HG03095 (cell line): ENCODE data around the gene CPXM1.

Experiments used
- ATAC-seq: cut with Tn5 transposase; IDR thresholded peaks from one replicate; pipeline ENCODE4 v1.9.1; 2021; ENCODE audit warnings: moderate library complexity; ENCODE audit not compliant: unreplicated experiment

CPXM1 gene

DNA sequence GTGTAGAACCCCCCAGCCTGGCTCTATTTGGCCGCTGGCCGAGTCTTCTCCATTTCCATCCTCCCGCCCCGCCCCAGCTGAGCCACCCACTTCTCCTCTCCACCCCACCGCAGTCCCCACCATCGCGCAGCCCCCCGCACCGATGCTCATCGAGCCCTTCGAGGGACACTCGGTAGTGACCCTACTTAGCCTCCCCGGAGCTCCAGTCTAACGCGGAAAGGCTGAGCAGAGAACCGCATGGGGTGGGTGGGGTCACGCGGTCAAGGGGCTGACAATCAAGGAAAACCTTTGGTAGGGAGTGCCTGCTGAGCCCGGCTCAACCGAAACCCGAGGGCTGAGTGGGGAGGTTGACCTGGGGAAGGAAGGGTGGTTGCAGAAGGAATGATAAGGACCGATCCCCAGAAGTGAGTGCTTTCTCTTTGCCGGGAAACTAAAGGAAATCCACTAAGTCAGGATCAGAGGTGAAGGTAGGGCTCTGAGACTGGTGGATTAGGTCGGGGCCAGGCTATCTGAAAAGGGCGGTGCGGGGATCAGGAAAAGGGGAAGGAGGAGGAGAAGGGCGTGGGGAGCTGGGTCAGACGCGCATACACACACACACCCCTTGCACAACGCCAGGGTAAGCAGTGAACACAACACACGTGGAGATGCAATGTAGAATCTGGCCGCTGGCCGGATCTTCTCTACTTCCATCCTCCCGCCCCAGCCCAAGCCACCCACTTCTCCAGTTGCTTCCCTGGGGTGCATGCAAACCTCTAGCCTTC is 49.8 kb downstream of the CPXM1 start:
- ATAC-seq = no peak

DNA sequence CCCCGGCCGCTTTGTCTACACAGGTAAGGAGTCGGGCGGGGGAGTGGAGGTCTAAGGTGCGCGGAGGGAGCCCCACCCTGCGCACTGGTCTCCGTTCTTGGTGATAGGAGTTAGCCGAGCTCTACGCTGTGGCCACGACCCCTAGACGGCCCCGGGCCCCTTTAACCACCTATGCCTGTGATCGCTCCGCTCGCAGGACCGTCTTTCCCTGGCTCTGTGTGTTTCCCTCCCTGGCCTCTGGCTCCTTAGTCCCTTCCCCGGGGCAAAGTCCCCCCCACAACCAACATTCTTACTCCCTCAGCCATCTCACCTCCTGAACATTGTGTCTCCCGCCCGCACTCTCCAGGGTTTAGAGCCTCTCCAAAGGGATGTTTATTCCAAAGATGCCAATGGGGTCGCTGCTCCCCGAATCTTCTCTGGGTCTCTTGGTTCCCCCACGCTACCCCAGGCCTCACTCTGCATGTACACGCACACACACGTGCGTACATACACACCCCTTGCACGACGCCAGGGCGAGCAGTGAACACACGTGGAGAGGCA is 50.4 kb downstream of the CPXM1 start:
- ATAC-seq = no peak

- no peak for ATAC-seq
These were observed 51.0 kb downstream of the CPXM1 start for GRCh38 chr20:2749343-2749950.

DNA sequence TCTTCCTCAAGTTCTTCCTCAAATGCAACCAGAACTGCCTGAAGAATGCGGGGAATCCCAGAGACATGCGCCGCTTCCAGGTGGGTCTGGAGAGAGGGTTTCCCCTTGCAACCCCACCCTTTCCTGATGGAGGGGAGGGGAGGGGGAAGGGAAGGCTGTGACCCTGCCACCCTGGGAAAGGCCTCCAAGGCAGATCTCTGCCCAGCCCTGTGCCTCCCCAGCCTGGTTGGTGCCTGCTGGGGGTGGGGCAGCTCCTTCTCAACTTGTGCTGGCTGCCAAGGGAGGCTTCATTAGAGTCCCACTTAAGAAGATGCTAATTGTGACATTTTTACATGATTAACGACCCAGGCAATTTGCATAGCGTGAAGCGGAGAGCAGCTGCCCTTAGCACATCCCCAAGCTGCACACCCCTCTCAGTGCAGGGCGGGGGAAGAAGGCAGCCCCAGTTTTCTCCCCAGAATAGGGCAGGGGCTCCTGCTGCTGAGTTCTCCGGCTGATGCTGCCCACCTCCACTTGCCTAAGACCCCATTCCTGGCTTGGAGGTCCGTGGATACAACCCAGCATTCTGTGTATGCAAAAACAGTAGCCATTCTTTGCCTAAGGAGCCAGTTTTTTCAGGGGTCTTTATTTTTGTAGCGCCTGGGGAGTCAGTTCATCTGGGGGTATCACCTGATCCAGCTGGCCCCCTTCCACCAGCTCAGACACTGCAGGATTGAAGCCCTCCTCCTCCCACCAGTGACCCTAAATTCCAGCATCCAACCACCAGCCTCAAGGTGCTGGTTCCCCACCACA is 51.7 kb downstream of the CPXM1 start:
- no peak for ATAC-seq

DNA sequence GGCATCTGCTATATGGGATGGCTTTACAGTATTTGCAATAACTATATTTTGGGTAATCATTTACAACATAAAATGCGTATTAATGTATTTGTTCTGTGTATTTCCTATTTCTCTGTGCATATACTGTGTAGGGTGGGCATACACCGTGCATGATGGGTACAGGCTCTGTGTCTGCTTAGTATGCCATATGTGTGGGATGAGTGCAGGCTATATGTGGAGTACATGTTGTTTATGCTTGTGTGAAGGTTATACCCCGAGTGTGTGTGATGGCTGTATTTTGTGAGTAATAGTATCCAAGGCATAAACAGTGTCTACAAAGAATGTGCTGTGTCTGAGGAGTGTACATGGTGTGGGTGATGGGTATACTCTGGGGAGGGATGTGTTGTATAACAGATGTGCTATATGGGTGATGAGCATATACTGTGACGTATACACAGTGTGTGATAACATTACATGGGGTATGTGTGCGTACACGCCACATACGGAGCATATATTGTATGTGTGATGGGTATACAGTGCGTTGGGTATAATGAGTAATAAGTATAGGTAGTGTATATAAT is 52.7 kb downstream of the CPXM1 start:
- ATAC-seq = no peak

GRCh38 chr20:2746636-2747265 is 53.7 kb downstream of the CPXM1 start:
- ATAC-seq = no peak

GRCh38 chr20:2745936-2746635 is 54.3 kb downstream of the CPXM1 start:
- no peak for ATAC-seq

DNA sequence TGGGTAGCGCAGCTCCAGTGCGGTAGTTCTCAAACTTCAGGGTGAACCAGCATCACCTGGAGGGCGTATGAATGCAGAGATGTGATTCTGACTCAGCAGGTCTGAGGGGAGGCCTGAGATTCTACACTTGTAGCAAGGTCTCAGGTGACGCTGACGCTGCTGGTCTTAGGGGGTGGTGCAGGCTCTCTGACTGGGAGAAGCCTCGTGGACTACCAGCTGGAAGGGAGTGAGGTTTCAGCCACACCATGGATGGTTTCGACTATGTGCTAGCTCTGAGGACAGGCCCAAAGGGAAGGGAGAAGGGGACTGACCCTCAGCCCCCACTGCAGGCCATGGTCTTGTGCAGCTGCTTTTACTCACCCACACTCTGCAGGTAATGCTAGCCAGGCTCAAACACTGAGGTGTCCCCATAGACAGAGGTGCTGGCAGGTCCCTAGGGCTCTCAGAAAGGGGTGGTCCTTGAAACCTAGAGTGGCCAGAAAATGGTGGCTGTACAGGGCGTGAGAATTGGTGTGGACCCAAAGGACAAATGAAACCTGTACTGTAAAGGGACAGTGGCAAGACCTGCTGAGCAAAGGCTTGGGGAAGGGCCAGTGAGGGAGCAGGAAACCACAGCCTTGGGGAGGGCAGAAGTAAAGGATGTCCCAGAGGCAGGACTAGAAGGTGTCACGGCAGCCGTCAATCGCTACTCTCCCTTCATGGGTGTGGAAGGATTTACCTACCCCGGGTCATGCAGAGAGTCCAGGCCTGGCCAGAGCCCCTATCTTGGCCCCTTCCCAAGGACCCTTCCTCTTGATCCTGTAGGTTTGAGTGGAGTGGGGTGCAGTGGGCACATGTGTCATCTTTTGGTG is 55.1 kb downstream of the CPXM1 start:
- no peak for ATAC-seq
